Liver (tissue), 3 donors: Measurements from ENCODE around the gene CZIB.

ENCODE experiments used
- EGR1 ChIP-seq, 2 donors: IDR thresholded peaks; 2 replicates each; pipeline ENCODE4 v1.6.1; 2016 to 2018; ENCODE audit warnings: antibody characterized with exemption in 2 of 2, low read depth in 2 of 2
- SP1 ChIP-seq: IDR thresholded peaks from 2 replicates; pipeline ENCODE4 v1.6.1; 2018; ENCODE audit warnings: antibody characterized with exemption, mild to moderate bottlenecking
- YY1 ChIP-seq: IDR thresholded peaks from 2 replicates; pipeline ENCODE4 v1.6.1; 2016; ENCODE audit warnings: antibody characterized with exemption, mild to moderate bottlenecking
- TF ChIP-seq, protein P1 (sequence below): fragments of 150-350 bp; IDR thresholded peaks from 2 replicates; pipeline ENCODE4 v1.5.1; 2017; ENCODE audit warnings: improper control_type of control experiment, low read depth, low read length; ENCODE audit not compliant: missing input control
- TF ChIP-seq, protein P2 (sequence below): IDR thresholded peaks from 2 replicates; pipeline ENCODE4 v1.6.1; 2016; ENCODE audit warnings: antibody characterized with exemption
- TF ChIP-seq, protein P3 (sequence below): IDR thresholded peaks from 2 replicates; pipeline ENCODE4 v1.6.1; 2016; ENCODE audit warnings: antibody characterized with exemption, mild to moderate bottlenecking
- TF ChIP-seq, protein P4 (sequence below): IDR thresholded peaks from 2 replicates; pipeline ENCODE4 v1.6.1; 2016; ENCODE audit warnings: antibody characterized with exemption
- donor health status: healthy.
- donor health status: healthy.

DNA sequence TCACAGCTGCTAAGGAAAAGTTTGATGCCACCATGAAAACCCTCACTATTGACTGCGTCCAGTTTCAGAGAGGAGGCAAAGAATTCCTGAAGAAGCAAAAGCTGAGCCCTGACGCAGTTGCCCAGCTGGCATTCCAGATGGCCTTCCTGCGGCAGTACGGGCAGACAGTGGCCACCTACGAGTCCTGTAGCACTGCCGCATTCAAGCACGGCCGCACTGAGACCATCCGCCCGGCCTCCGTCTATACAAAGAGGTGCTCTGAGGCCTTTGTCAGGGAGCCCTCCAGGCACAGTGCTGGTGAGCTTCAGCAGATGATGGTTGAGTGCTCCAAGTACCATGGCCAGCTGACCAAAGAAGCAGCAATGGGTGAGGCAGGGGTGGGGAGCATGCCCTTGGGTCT is 9.5 kb downstream of the CZIB start:
- TF ChIP-seq, protein P1, sequence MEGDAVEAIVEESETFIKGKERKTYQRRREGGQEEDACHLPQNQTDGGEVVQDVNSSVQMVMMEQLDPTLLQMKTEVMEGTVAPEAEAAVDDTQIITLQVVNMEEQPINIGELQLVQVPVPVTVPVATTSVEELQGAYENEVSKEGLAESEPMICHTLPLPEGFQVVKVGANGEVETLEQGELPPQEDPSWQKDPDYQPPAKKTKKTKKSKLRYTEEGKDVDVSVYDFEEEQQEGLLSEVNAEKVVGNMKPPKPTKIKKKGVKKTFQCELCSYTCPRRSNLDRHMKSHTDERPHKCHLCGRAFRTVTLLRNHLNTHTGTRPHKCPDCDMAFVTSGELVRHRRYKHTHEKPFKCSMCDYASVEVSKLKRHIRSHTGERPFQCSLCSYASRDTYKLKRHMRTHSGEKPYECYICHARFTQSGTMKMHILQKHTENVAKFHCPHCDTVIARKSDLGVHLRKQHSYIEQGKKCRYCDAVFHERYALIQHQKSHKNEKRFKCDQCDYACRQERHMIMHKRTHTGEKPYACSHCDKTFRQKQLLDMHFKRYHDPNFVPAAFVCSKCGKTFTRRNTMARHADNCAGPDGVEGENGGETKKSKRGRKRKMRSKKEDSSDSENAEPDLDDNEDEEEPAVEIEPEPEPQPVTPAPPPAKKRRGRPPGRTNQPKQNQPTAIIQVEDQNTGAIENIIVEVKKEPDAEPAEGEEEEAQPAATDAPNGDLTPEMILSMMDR = no peak
- TF ChIP-seq EGR1 (IDR thresholded peaks at IDR 0.05; ENCODE audit: low read depth in 2 of 2) (no peak), SP1 (no peak), YY1 (no peak)
- TF ChIP-seq, protein P2, sequence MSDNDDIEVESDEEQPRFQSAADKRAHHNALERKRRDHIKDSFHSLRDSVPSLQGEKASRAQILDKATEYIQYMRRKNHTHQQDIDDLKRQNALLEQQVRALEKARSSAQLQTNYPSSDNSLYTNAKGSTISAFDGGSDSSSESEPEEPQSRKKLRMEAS = no peak
- TF ChIP-seq, protein P3, sequence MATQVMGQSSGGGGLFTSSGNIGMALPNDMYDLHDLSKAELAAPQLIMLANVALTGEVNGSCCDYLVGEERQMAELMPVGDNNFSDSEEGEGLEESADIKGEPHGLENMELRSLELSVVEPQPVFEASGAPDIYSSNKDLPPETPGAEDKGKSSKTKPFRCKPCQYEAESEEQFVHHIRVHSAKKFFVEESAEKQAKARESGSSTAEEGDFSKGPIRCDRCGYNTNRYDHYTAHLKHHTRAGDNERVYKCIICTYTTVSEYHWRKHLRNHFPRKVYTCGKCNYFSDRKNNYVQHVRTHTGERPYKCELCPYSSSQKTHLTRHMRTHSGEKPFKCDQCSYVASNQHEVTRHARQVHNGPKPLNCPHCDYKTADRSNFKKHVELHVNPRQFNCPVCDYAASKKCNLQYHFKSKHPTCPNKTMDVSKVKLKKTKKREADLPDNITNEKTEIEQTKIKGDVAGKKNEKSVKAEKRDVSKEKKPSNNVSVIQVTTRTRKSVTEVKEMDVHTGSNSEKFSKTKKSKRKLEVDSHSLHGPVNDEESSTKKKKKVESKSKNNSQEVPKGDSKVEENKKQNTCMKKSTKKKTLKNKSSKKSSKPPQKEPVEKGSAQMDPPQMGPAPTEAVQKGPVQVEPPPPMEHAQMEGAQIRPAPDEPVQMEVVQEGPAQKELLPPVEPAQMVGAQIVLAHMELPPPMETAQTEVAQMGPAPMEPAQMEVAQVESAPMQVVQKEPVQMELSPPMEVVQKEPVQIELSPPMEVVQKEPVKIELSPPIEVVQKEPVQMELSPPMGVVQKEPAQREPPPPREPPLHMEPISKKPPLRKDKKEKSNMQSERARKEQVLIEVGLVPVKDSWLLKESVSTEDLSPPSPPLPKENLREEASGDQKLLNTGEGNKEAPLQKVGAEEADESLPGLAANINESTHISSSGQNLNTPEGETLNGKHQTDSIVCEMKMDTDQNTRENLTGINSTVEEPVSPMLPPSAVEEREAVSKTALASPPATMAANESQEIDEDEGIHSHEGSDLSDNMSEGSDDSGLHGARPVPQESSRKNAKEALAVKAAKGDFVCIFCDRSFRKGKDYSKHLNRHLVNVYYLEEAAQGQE = no peak
- TF ChIP-seq, protein P4, sequence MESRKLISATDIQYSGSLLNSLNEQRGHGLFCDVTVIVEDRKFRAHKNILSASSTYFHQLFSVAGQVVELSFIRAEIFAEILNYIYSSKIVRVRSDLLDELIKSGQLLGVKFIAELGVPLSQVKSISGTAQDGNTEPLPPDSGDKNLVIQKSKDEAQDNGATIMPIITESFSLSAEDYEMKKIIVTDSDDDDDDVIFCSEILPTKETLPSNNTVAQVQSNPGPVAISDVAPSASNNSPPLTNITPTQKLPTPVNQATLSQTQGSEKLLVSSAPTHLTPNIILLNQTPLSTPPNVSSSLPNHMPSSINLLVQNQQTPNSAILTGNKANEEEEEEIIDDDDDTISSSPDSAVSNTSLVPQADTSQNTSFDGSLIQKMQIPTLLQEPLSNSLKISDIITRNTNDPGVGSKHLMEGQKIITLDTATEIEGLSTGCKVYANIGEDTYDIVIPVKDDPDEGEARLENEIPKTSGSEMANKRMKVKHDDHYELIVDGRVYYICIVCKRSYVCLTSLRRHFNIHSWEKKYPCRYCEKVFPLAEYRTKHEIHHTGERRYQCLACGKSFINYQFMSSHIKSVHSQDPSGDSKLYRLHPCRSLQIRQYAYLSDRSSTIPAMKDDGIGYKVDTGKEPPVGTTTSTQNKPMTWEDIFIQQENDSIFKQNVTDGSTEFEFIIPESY = no peak
